ENCODE measurements around the gene SASH3.

The SASH3 gene

GRCh38 chrX:129759576-129760061, 20.1 kb upstream of the SASH3 start:
- DNase-seq (ENCODE audit: low spot score) = peak; percentile 59

DNA sequence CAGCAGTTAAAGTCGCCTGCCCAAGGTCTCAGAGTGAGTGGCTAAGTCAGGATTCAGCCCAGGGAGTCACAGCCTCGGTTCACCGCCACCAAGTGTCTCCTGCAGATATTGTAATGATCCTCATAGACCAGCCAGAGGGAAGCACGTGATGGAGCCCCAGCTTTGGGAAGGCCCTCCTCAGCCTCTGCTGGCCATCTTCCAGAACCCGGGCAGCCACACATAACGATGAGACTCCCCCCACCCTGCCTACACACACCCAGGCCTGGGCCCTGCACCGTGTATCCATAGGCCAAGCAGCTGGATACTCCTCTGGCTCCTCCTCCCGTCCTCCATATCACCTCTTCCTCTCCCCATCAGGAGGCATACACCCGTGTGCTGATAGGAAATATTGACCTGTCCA, 19.6 kb upstream of the SASH3 start:
- DNase-seq (ENCODE audit: low spot score) = no peak

- no peak for DNase-seq (ENCODE audit: low spot score)
Measured at GRCh38 chrX:129760981-129761380, 18.8 kb upstream of the SASH3 start.

DNA sequence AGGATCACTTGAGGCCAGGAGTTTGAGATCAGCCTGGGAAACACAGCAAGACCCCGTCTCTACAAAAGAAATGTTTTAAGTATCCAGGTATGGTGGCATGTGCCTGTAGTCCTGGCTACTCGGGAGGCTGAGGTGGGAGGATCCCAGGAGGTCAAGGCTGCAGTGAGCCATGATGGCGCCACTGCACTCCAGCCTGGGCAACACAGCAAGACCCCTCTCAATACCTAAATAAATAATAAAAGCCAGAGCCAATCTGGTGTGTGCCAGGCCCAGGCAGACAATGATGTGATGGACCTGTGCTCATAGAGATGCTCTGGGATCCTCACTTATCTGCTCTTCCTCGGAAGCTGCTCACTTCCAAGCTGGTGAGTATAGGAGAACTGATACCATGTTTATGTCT, 18.2 kb upstream of the SASH3 start:
- DNase-seq (ENCODE audit: low spot score) = no peak

GRCh38 chrX:129762448-129762847, 17.3 kb upstream of the SASH3 start:
- DNase-seq (ENCODE audit: low spot score) = no peak

GRCh38 chrX:129763666-129764065, 16.1 kb upstream of the SASH3 start:
- no peak for DNase-seq (ENCODE audit: low spot score)

- no peak for DNase-seq (ENCODE audit: low spot score)
Measured at GRCh38 chrX:129768186-129768585, 11.6 kb upstream of the SASH3 start.

GRCh38 chrX:129768586-129769466, 10.9 kb upstream of the SASH3 start:
- DNase-seq (ENCODE audit: low spot score) = no peak

GRCh38 chrX:129769467-129770154, 10.1 kb upstream of the SASH3 start:
- DNase-seq (ENCODE audit: low spot score) = peak; percentile 79

GRCh38 chrX:129771266-129771995, 8.3 kb upstream of the SASH3 start:
- peak; percentile 40 for DNase-seq (ENCODE audit: low spot score)

DNA sequence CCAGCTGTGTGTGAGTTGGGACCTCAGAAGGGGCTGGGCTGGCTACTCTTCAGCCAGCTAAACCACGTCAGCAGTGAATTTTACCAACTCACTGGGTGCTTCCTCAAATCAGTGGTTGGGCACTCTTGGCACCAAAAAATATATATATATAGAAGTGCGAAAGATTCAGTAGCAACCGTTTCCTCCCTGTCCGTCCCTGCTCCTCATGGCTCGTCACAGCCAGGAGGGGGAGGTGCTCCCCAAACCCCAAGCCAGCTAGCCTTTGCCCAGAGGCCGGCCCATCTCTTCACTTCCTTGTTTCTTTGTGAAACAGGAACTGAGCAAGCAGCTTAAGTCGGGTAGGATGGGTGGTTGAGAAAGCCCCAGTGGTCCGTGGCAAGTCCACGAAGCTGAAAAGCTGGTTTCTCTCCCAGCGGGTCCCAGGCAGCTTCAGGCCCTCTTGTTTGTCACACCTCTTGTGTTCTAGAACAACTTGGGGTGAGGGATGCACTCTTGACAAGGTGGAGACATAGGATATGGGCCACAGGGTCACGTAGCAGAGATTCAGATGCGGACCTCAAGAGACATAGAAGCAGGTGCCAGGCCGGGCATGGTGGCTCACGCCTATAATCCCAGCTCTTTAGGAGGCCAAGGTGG, 6.8 kb upstream of the SASH3 start:
- peak; percentile 37 for DNase-seq (ENCODE audit: low spot score)

GRCh38 chrX:129773649-129774458, 5.9 kb upstream of the SASH3 start:
- peak; percentile 37 for DNase-seq (ENCODE audit: low spot score)

GRCh38 chrX:129777218-129778030, 2.3 kb upstream of the SASH3 start:
- DNase-seq (ENCODE audit: low spot score) = peak; percentile 68

DNA sequence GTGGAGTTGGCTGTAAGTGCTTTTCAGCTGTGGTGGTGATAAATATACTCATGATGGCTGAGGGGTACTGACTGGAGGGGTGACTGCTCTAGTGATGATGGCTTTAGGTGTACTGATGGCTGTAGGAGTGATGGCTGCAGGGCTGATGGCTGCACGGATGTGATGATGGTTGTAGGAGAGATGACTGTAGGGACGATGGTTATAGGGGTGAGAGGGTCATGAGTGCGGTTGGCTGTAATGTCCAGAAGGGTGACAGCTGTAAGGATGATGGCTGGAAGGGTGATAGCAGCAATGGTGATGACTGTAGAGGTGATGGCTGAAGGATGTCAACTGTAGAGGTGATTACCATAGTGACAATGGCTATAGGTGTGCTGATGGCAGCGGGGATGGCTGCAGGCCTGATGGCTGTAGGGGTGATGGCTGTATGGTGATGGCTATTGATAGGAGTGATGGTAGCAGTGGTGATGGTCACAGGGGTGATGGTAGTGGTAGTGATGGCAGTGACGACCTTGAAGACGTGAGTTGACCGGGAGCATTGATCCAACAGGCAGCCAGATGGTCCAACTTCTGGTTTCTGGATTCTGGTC, 570 bp upstream of the SASH3 start:
- DNase-seq (ENCODE audit: low spot score) = no peak

- DNase-seq (ENCODE audit: low spot score) = no peak
Measured at GRCh38 chrX:129780441-129781105, 824 bp downstream of the SASH3 start.

- peak; percentile 83 for DNase-seq (ENCODE audit: low spot score)
Measured at GRCh38 chrX:129781134-129781672, 1.5 kb downstream of the SASH3 start.

DNA sequence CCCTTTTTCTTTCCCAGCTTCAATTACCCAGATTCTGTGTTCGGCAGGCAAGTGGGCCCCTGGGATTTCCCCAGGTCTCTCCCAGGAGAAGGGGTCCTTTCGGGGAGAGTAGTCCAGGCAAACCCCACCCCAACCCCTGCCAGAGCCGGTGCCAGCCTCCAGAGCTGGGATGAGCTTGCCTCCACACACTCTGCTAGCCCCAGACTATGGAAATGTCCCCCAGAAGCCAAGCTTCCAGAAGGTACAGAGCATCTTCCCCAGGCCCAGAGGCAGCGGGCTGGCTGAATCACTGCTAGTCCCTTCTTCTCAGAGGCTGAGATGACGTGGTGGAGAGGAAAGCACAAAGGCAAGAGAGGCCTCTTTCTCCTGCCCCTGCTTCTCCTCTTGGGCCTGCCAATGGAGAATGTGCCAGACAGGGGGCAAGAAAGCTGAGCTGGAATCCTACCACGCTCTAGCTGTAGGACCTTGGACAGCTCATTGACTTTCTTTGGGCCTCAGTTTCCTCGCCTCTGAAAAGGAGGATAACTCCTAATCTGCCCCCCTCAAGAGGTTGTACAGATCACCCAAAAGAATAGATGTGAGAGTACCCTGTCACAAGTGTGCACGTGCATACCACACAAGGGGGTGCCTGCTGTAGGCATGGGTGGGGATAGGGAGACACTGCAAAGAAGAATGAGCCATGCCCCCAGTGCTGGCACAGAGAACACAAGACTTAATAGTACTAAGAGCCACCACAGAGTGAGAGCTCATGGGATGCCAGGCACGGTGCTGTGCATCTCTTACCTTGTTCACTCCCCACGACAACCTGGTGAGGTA, 2.1 kb downstream of the SASH3 start:
- DNase-seq (ENCODE audit: low spot score) = peak; percentile 28

DNA sequence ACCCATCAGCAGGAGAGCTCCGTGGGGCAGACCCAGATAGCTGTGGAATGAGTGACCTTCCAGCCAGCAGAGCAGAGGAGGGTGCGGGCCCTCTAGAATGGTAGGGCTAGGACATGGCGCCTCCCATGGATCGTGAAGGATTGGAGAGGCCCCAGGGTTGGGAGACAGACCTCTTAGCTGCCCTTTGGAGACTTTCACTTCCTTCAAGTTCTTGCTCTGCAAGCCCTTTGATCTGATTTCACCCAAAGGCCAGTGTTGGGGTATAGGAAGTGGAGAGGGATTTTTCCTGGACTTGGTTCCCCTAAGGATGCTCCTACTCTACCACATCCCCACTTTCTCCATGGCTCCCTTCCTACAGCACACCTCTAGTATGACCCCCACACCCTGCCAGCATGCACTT, 3.0 kb downstream of the SASH3 start:
- no peak for DNase-seq (ENCODE audit: low spot score)
